ENCODE results near the gene CDH19.

- TF ChIP-seq, protein P1, sequence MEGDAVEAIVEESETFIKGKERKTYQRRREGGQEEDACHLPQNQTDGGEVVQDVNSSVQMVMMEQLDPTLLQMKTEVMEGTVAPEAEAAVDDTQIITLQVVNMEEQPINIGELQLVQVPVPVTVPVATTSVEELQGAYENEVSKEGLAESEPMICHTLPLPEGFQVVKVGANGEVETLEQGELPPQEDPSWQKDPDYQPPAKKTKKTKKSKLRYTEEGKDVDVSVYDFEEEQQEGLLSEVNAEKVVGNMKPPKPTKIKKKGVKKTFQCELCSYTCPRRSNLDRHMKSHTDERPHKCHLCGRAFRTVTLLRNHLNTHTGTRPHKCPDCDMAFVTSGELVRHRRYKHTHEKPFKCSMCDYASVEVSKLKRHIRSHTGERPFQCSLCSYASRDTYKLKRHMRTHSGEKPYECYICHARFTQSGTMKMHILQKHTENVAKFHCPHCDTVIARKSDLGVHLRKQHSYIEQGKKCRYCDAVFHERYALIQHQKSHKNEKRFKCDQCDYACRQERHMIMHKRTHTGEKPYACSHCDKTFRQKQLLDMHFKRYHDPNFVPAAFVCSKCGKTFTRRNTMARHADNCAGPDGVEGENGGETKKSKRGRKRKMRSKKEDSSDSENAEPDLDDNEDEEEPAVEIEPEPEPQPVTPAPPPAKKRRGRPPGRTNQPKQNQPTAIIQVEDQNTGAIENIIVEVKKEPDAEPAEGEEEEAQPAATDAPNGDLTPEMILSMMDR (IDR thresholded peaks at IDR 0.05; ENCODE audit: insufficient read depth, low read length, poor library complexity, severe bottlenecking) = no peak
- no peak for TF ChIP-seq EZH2phosphoT487 (conservative IDR thresholded peaks at IDR 0.05; ENCODE audit: low read length)
Observed at GRCh38 chr18:66506178-66506577, 97.7 kb downstream of the CDH19 start.

Measured in SU-DHL-6 (cell line).